Type B pancreatic cell (in vitro differentiated cells): ENCODE measurements around the gene UBE2D2. TPM values are rescaled to one million over a fixed set of nuclear protein-coding genes. Genes with fewer than 3 reads are reported as not detected.

Experiments
- DNase-seq: peaks from one replicate; pipeline ENCODE4 v3.0.0; 2021; ENCODE audit warnings: mixed read lengths; ENCODE audit not compliant: unreplicated experiment; ENCODE audit errors: extremely low spot score
- H3K27ac Mint-ChIP-seq: 2 replicates; pipeline ENCODE4 v1.8.0; 2021; ENCODE audit warnings: mild to moderate bottlenecking, mixed read lengths
- H3K27me3 Mint-ChIP-seq: 2 replicates; pipeline ENCODE4 v1.8.0; 2021; ENCODE audit warnings: mixed read lengths
- H3K36me3 Mint-ChIP-seq: 2 replicates; pipeline ENCODE4 v1.8.0; 2021; ENCODE audit warnings: mixed read lengths
- H3K4me1 Mint-ChIP-seq: one replicate; pipeline ENCODE4 v1.8.0; 2021; ENCODE audit warnings: mixed read lengths; ENCODE audit not compliant: unreplicated experiment
- H3K4me3 Mint-ChIP-seq: 2 replicates; pipeline ENCODE4 v1.8.0; 2021; ENCODE audit warnings: mild to moderate bottlenecking, mixed read lengths
- H3K9me3 Mint-ChIP-seq: 2 replicates; pipeline ENCODE4 v1.8.0; 2021; ENCODE audit warnings: mixed read lengths
- CTCF ChIP-seq: fragments of 200-600 bp; sonication (generic); conservative IDR thresholded peaks from 2 replicates; pipeline ENCODE4 v1.5.0; 2021; ENCODE audit warnings: antibody characterized with exemption, mild to moderate bottlenecking
- total RNA-seq: library from RNA; stranded (reverse); gene quantifications from 2 replicates; pipeline ENCODE4 v1.2.1, GENCODE V29; 2021; ENCODE audit warnings: low replicate concordance

The UBE2D2 gene
- total RNA-seq, 1 donor from 2014 or later, result 140 TPM

GRCh38 chr5:139662617-139663016, 101.5 kb downstream of the UBE2D2 start:
- no peak for DNase-seq
- H3K4me3 Mint-ChIP-seq, result no peak overlapping the region
- H3K9me3 Mint-ChIP-seq, result no peaks in the 10 kb centered on the region
- peaks cover 34% of the 10 kb centered on the region for H3K4me1 Mint-ChIP-seq
- TF ChIP-seq CTCF, result no peak
- no peak overlapping the region for H3K27ac Mint-ChIP-seq
- H3K36me3 Mint-ChIP-seq, result no peaks in the 10 kb centered on the region
- H3K27me3 Mint-ChIP-seq, result no peaks in the 10 kb centered on the region

- Mint-ChIP-seq H3K27ac (peak overlapping the region; percentile 62), H3K4me3 (no peak overlapping the region), H3K27me3 (no peaks in the 10 kb centered on the region), H3K9me3 (no peaks in the 10 kb centered on the region), H3K4me1 (peaks cover 29% of the 10 kb centered on the region), H3K36me3 (no peaks in the 10 kb centered on the region)
- no peak for DNase-seq
- TF ChIP-seq CTCF, result no peak
Measured at GRCh38 chr5:139663207-139664085, 102.3 kb downstream of the UBE2D2 start.

GRCh38 chr5:139664086-139664693, 103.1 kb downstream of the UBE2D2 start:
- H3K4me3 Mint-ChIP-seq, result no peak overlapping the region
- H3K36me3 Mint-ChIP-seq, result no peaks in the 10 kb centered on the region
- DNase-seq, result no peak
- H3K27ac Mint-ChIP-seq, result no peak overlapping the region
- TF ChIP-seq CTCF, result no peak
- no peaks in the 10 kb centered on the region for H3K9me3 Mint-ChIP-seq
- peaks cover 31% of the 10 kb centered on the region for H3K4me1 Mint-ChIP-seq
- H3K27me3 Mint-ChIP-seq, result no peaks in the 10 kb centered on the region

- Mint-ChIP-seq H3K4me1 (peaks cover 36% of the 10 kb centered on the region), H3K9me3 (no peaks in the 10 kb centered on the region)
- TF ChIP-seq CTCF, result no peak
Measured at GRCh38 chr5:139664727-139665351, 103.7 kb downstream of the UBE2D2 start.

GRCh38 chr5:139665626-139666025, 104.5 kb downstream of the UBE2D2 start:
- Mint-ChIP-seq H3K4me3 (no peak overlapping the region), H3K36me3 (no peaks in the 10 kb centered on the region), H3K9me3 (no peaks in the 10 kb centered on the region), H3K4me1 (peaks cover 42% of the 10 kb centered on the region), H3K27me3 (no peaks in the 10 kb centered on the region), H3K27ac (no peak overlapping the region)
- TF ChIP-seq CTCF, result no peak
- no peak for DNase-seq

More at GRCh38 chr5:139664727-139665351, 103.7 kb downstream of the UBE2D2 start:
- Mint-ChIP-seq H3K36me3 (no peaks in the 10 kb centered on the region), H3K27me3 (no peaks in the 10 kb centered on the region), H3K4me3 (no peak overlapping the region), H3K27ac (no peak overlapping the region)
- no peak for DNase-seq
